H9 (cell line): ENCODE data around the gene TTBK1. TPM values are rescaled to one million over a fixed set of nuclear protein-coding genes. Genes with fewer than 3 reads are reported as not detected.

Experiments used
- DNase-seq: peaks from one replicate; pipeline ENCODE4 v3.0.0-alpha.2; 2017
- H2AFZ ChIP-seq: one replicate; pipeline ENCODE4 v1.6.1; 2013; ENCODE audit warnings: mild to moderate bottlenecking, low read length, control low read depth, moderate library complexity
- H2AK5ac ChIP-seq: 2 replicates; pipeline ENCODE4 v1.6.1; 2013; ENCODE audit warnings: low read length, control low read depth, mixed read lengths; ENCODE audit not compliant: insufficient read length
- H2BK120ac ChIP-seq: one replicate; pipeline ENCODE4 v1.6.1; 2013; ENCODE audit warnings: low read depth, mild to moderate bottlenecking, low read length, control low read depth, inconsistent platforms; ENCODE audit not compliant: poor library complexity, severe bottlenecking
- H2BK12ac ChIP-seq: 2 replicates; pipeline ENCODE4 v1.6.1; 2013; ENCODE audit warnings: low read length, control low read depth, mixed read lengths, low read depth; ENCODE audit not compliant: insufficient read length
- H2BK15ac ChIP-seq: 2 replicates; pipeline ENCODE4 v1.6.1; 2013; ENCODE audit warnings: low read depth, low read length, control low read depth
- H2BK20ac ChIP-seq: one replicate; pipeline ENCODE4 v1.6.1; 2013; ENCODE audit warnings: low read depth, mild to moderate bottlenecking, low read length, control low read depth, inconsistent platforms; ENCODE audit not compliant: poor library complexity, severe bottlenecking
- H2BK5ac ChIP-seq: 2 replicates; pipeline ENCODE4 v1.6.1; 2013; ENCODE audit warnings: low read length, control low read depth, mixed read lengths; ENCODE audit not compliant: insufficient read length
- H3K14ac ChIP-seq: 2 replicates; pipeline ENCODE4 v1.6.1; 2013; ENCODE audit warnings: low read length, control low read depth; ENCODE audit not compliant: insufficient read depth
- H3K18ac ChIP-seq: 2 replicates; pipeline ENCODE4 v1.6.1; 2013; ENCODE audit warnings: low read depth, mild to moderate bottlenecking, mixed read lengths, low read length, control low read depth; ENCODE audit not compliant: insufficient read length
- H3K23ac ChIP-seq: 2 replicates; pipeline ENCODE4 v1.6.1; 2013; ENCODE audit warnings: low read length, control low read depth, mixed read lengths, low read depth; ENCODE audit not compliant: insufficient read length
- H3K23me2 ChIP-seq: 2 replicates; pipeline ENCODE4 v1.6.1; 2013; ENCODE audit warnings: low read depth, mild to moderate bottlenecking, mixed read lengths, low read length, control low read depth; ENCODE audit not compliant: insufficient read length, poor library complexity, severe bottlenecking
- H3K27ac ChIP-seq: 2 replicates; pipeline ENCODE4 v1.5.1; 2013; ENCODE audit warnings: low read length, control low read depth, mixed read lengths, low read depth; ENCODE audit not compliant: insufficient read length
- H3K27me3 ChIP-seq: 2 replicates; pipeline ENCODE4 v1.6.1; 2013; ENCODE audit warnings: low read length, control low read depth, inconsistent platforms; ENCODE audit not compliant: insufficient read depth
- H3K4ac ChIP-seq: 2 replicates; pipeline ENCODE4 v1.6.1; 2013; ENCODE audit warnings: low read depth, mild to moderate bottlenecking, control low read depth, inconsistent platforms, low read length, moderate library complexity
- H3K4me1 ChIP-seq: 2 replicates; pipeline ENCODE4 v1.6.1; 2013; ENCODE audit warnings: low read length, control low read depth, inconsistent platforms; ENCODE audit not compliant: insufficient read depth
- H3K4me2 ChIP-seq: 2 replicates; pipeline ENCODE4 v1.6.1; 2013; ENCODE audit warnings: low read length, control low read depth, mixed read lengths; ENCODE audit not compliant: insufficient read length, insufficient read depth
- H3K56ac ChIP-seq: 2 replicates; pipeline ENCODE4 v1.6.1; 2013; ENCODE audit warnings: low read depth, mild to moderate bottlenecking, mixed read lengths, low read length, control low read depth; ENCODE audit not compliant: insufficient read length
- H3K79me1 ChIP-seq: 2 replicates; pipeline ENCODE4 v1.6.1; 2013; ENCODE audit warnings: low read depth, mild to moderate bottlenecking, moderate library complexity, low read length, control low read depth, inconsistent platforms; ENCODE audit not compliant: insufficient read depth, poor library complexity, severe bottlenecking
- H3K79me2 ChIP-seq: 2 replicates; pipeline ENCODE4 v1.6.1; 2013; ENCODE audit warnings: low read length, control low read depth, inconsistent platforms; ENCODE audit not compliant: insufficient read depth
- H3K9ac ChIP-seq: 2 replicates; pipeline ENCODE4 v1.6.1; 2013; ENCODE audit warnings: low read length, control low read depth, mixed read lengths; ENCODE audit not compliant: insufficient read length; ENCODE audit errors: extremely low read depth
- H3K9me3 ChIP-seq: one replicate; pipeline ENCODE4 v1.6.1; 2013; ENCODE audit warnings: low read depth, low read length, inconsistent platforms; ENCODE audit not compliant: control insufficient read depth
- H3T11ph ChIP-seq: one replicate; pipeline ENCODE4 v1.6.1; 2013; ENCODE audit warnings: mild to moderate bottlenecking, low read length, control low read depth, inconsistent platforms
- H4K20me1 ChIP-seq: one replicate; pipeline ENCODE4 v1.6.1; 2013; ENCODE audit not compliant: control insufficient read depth, insufficient read length, insufficient read depth
- H4K5ac ChIP-seq: 2 replicates; pipeline ENCODE4 v1.6.1; 2013; ENCODE audit warnings: low read depth, mild to moderate bottlenecking, mixed read lengths, low read length, control low read depth; ENCODE audit not compliant: insufficient read length
- H4K8ac ChIP-seq: replicated peaks from 2 replicates; pipeline ENCODE4 v1.6.1; 2013; ENCODE audit warnings: low read length, control low read depth, mixed read lengths, low read depth; ENCODE audit not compliant: insufficient read length
- H4K91ac ChIP-seq: 2 replicates; pipeline ENCODE4 v1.6.1; 2013; ENCODE audit warnings: low read depth, mild to moderate bottlenecking, moderate library complexity, mixed read lengths, low read length, control low read depth; ENCODE audit not compliant: insufficient read length
- H3K27ac Mint-ChIP-seq, 3 experiments: 2 replicates in 2 of 3; 3 replicates in 1 of 3; pipeline ENCODE4 v1.8.0; 2020 to 2021; ENCODE audit warnings: mixed read lengths in 3 of 3, mild to moderate bottlenecking in 1 of 3, moderate library complexity in 1 of 3
- H3K27me3 Mint-ChIP-seq: 2 replicates; pipeline ENCODE4 v1.8.0; 2021; ENCODE audit warnings: low read depth, mild to moderate bottlenecking, moderate library complexity, mixed read lengths
- H3K36me3 Mint-ChIP-seq, 3 experiments: 2 replicates in 2 of 3; 3 replicates in 1 of 3; pipeline ENCODE4 v1.8.0; 2020 to 2021; ENCODE audit warnings: low read depth in 3 of 3, mixed read lengths in 3 of 3; ENCODE audit not compliant: insufficient read depth in 1 of 3
- H3K4me1 Mint-ChIP-seq, 2 experiments: 2 replicates each; pipeline ENCODE4 v1.8.0; 2020; ENCODE audit warnings: mixed read lengths in 2 of 2
- H3K4me3 Mint-ChIP-seq, 2 experiments: 2 replicates in 1 of 2; 3 replicates in 1 of 2; pipeline ENCODE4 v1.8.0; 2020 to 2021; ENCODE audit warnings: mild to moderate bottlenecking in 2 of 2, mixed read lengths in 2 of 2, moderate library complexity in 1 of 2
- H3K9me3 Mint-ChIP-seq, 2 experiments: 2 replicates in 1 of 2; 3 replicates in 1 of 2; pipeline ENCODE4 v1.8.0; 2020; ENCODE audit warnings: mild to moderate bottlenecking in 2 of 2, mixed read lengths in 2 of 2, moderate library complexity in 1 of 2
- CTCF ChIP-seq: fragments of 200-600 bp; sonication (generic); conservative IDR thresholded peaks from 3 replicates; pipeline ENCODE4 v1.8.0; 2021; ENCODE audit warnings: antibody characterized with exemption, mild to moderate bottlenecking
- WGBS: extraction: QIAGEN DNeasy Blood & Tissue Kit; methylation state at CpG from one replicate; pipeline ENCODE4 v1.1.7; 2013; ENCODE audit warnings: missing lambda C conversion rate, low lambda C conversion rate, mixed read lengths; ENCODE audit not compliant: insufficient read length; ENCODE audit errors: extremely low coverage; 5-methylcytosine and 5-hydroxymethylcytosine counted together
- total RNA-seq: library from RNA; stranded (reverse); gene quantifications from 2 replicates; pipeline ENCODE4 v1.2.1, GENCODE V29; 2021

TTBK1 gene
- total RNA-seq, 1 experiment from 2014 or later = 1.6 TPM

- H3K79me2 ChIP-seq = no peaks in the 10 kb centered on the region
- no peaks in the 10 kb centered on the region for H4K20me1 ChIP-seq
- H3K4me1 Mint-ChIP-seq = peaks cover 30 to 44% of the 10 kb centered on the region in 2 experiments
- DNase-seq = peak; percentile 38
- no peak overlapping the region for H3K4ac ChIP-seq
- H3K9me3 ChIP-seq = no peaks in the 10 kb centered on the region
- H2BK20ac ChIP-seq = no peak overlapping the region
- H3K9me3 Mint-ChIP-seq = no peaks in the 10 kb centered on the region; a peak in 1 of 5 replicates
- no peak overlapping the region for H2BK15ac ChIP-seq
- TF ChIP-seq CTCF = no peak
- H3T11ph ChIP-seq = no peak overlapping the region
- no peak overlapping the region for H2BK5ac ChIP-seq
- peak overlapping the region; percentile 34 to 56; a peak in 3 of 5 replicates for H3K4me3 Mint-ChIP-seq
- H3K4me1 ChIP-seq = peaks cover 10% of the 10 kb centered on the region; the same call in 1 of the 2 replicates
- H3K56ac ChIP-seq = no peak overlapping the region
- no peaks in the 10 kb centered on the region for H3K23me2 ChIP-seq
- H3K79me1 ChIP-seq = no peaks in the 10 kb centered on the region
- no peak overlapping the region for H2AK5ac ChIP-seq
- no peak overlapping the region for H2BK120ac ChIP-seq
- H3K23ac ChIP-seq = no peak overlapping the region
- no peak overlapping the region for H2AFZ ChIP-seq
- H3K9ac ChIP-seq = no peak overlapping the region
- H3K27ac Mint-ChIP-seq = no peak overlapping the region; a peak in 1 of 7 replicates
- no peaks in the 10 kb centered on the region; a peak in 1 of 7 replicates for H3K36me3 Mint-ChIP-seq
- no peak overlapping the region for H4K8ac ChIP-seq
- WGBS = no CpG with 5 or more reads among the region's 44 CpGs
- peak overlapping the region; percentile 12 for H3K4me2 ChIP-seq
- no peak overlapping the region for H2BK12ac ChIP-seq
- no peak overlapping the region for H3K14ac ChIP-seq
- peaks cover 64% of the 10 kb centered on the region for H3K27me3 Mint-ChIP-seq
- H3K27me3 ChIP-seq = peaks cover 13% of the 10 kb centered on the region
- H3K27ac ChIP-seq = no peak overlapping the region
- no peak overlapping the region for H4K5ac ChIP-seq
- no peak overlapping the region for H4K91ac ChIP-seq
- no peak overlapping the region for H3K18ac ChIP-seq
These were observed 26.2 kb downstream of the TTBK1 start for GRCh38 chr6:43269273-43270007.
